GM19043 (cell line): Measurements from ENCODE around the gene NR1I2.

Experiments used
- ATAC-seq: cut with Tn5 transposase; IDR thresholded peaks from one replicate; pipeline ENCODE4 v1.9.1; 2021; ENCODE audit warnings: low read depth; ENCODE audit not compliant: unreplicated experiment

Gene NR1I2

GRCh38 chr3:119817071-119817470 is 35.2 kb downstream of the NR1I2 start:
- no peak for ATAC-seq

GRCh38 chr3:119817583-119818363 is 35.9 kb downstream of the NR1I2 start:
- no peak for ATAC-seq

- ATAC-seq: no peak
Measured at GRCh38 chr3:119818937-119819336, 37.0 kb downstream of the NR1I2 start.

- ATAC-seq: no peak
Measured at GRCh38 chr3:119819806-119820205, 37.9 kb downstream of the NR1I2 start.

DNA sequence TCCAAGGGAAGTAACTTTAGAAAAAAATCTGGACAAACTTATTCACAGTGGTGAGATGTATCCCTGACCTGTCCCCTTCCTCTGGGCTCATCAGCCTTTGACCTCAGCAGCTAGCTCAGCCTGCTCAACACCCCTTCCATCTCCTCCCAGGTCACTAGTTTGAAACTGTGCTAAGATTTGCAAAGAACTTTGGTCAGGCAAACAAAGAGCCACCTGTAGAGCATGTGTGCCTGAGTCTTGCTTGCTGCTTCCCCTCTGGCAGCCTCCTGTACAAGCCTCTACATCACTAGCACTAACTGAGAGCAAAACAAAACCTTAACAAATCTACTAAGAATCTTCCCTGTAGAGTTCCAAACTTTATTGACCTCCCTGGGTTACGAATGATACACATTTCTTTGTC is 43.9 kb downstream of the NR1I2 start:
- ATAC-seq: no peak

- no peak for ATAC-seq
Measured at GRCh38 chr3:119826711-119827608, 45.1 kb downstream of the NR1I2 start.

DNA sequence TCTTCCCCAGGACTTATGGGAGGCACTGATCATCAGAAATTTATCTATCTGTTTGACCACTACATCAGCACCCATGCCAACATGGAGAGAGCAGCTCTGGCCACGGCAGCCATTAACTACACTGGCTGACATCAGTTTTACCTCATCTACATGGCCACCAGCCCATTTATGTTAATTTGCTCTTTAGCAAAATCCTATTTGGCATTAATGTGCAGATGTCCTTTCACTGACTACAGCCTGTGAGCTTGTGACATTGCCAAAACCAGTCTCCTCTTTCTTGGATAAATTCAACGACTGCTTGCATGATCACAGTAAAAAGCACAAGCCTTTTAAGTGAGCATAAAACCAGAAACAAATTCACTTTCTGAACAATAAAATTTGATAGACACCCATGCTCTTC is 47.5 kb downstream of the NR1I2 start:
- no peak for ATAC-seq

- ATAC-seq: no peak
Measured at GRCh38 chr3:119831022-119831421, 49.1 kb downstream of the NR1I2 start.

DNA sequence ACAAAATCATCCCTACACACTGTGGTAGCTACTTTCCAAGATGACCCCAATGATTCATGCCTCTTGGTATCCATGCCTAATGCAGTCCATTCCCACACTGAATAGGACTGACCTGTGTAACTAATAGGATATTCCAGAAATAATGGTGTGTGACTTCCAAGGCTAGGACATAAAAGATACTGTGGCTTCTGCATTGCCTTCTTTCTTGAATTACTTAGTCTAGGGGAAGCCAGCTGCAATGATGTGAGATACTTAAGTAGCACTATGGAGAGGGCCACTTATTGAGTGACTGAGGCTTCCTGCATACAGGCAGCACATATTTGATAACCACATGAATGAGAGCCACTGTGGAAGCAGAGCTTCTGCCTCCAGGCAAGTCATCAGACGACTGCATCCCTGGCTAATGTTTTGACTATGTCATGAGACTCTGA is 50.1 kb downstream of the NR1I2 start:
- no peak for ATAC-seq

GRCh38 chr3:119834754-119835370 is 53.0 kb downstream of the NR1I2 start:
- no peak for ATAC-seq

DNA sequence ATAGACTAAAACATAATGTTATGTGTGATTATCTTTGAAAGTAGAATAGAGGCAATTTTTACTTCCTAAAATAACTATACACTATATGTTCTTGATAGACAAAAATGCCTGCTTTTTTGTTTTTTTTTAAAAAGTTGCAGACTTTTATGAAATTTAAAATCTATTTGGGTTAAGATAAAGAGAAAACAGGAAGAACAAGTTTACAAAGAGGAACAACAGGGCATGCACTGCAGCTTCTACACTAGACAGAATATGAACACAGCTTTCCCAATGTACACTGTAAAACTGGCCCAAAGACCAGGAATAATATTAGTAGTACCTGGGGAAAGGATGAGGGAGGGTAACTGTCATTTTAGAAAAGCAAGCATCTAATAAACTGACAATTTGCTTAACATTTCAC is 53.7 kb downstream of the NR1I2 start:
- no peak for ATAC-seq

DNA sequence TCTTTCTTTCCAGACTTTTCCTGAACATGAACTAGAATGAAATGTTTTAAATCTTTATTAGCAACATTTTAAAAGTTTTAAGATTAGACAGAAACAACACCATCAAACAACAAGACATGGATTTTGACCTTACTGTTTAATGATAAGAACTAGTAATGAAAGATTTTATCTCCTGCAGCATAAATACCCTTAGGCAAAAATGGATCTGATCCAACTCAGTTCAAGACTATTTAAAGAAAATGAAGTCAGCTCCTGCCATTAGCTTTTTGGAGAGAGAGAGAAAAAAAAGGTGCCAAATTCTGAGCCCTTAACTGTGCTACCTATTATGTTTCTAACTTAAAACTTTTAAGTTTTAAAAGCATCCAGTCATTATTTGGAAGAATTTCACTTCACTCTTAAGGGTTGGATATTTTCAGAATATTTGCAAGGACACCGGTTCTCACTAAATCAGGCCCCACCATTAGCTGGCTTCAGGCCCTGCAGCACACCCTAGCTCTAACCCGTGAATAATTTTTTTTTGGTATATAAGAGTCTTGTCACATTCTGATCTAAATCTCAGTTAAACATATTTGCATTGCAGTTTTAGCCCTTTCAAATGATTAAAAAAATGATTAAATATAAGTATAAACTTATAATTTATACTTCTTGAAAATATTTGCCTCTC is 60.0 kb downstream of the NR1I2 start:
- ATAC-seq: no peak

- ATAC-seq: no peak
Measured at GRCh38 chr3:119849126-119849525, 67.2 kb downstream of the NR1I2 start.

DNA sequence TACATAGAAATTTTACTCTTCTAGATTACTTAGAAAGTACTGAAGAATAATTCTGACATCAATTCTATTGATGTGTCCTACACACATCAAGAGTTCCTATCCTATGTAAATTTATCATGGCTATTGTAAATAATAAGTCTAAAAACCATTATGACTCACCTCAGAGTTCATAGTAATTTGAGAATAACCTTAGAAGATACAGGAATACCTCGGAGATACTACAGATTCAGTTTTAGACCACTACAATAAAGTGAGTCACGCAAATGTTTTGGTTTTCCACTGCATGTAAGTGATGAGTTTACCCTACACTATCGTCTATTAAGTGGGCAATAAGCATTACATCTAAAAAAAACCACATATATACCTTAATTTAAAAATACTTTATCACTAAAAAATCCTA is 74.8 kb downstream of the NR1I2 start:
- ATAC-seq: no peak

DNA sequence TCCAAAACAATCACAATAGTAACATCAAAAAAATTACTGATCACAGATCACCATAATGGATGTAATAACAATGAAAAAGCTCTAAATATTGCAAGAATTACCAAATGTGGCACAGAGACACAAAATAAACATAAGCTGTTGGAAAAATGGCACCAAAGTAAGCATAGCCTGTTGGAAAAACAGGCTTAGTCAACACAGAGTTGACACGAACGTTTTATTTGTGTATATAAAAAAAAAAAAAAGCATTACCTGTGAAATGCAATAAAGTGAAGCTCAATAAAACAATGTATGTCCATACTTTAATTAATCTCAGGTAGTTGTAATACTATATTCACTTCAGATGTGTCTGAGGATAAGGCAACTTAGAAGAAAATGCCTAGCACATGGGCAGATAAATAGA is 77.1 kb downstream of the NR1I2 start:
- ATAC-seq: no peak

DNA sequence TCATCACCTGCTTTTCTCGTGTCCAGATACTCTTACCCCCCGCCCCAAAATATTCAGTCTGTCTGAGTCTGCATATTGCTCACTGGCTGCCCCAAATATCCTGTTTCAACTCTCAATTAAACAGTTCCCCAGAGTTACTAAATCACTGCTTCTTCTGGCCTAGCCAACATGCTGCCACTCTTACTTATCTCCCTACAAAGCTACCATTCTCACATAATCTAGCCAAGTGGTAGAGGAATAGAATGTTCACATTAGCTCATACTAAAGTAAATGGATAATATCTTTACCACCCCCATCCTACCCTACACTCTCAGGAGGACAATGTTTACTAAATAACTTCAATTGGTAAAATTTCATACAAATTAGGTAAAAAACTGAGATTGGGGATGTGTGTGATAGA is 77.8 kb downstream of the NR1I2 start:
- ATAC-seq: no peak

DNA sequence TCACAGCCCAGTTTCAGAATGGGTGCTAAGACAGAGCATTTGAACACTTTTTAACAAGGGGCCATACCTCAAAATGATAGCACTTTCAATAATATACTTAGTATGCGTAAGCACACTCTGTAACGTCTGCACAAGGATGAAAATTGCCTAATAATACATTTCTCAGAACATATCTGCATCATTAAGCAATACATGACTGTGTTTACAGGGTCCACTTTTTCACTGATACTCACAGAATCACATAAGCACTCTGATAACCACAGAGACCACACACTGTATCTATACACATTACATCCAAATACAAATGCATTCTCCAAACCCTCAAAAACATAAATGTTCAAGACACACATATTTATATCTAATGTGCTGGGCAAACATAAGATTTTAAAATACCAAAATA is 79.8 kb downstream of the NR1I2 start:
- no peak for ATAC-seq

- ATAC-seq: no peak
Measured at GRCh38 chr3:119862616-119863015, 80.7 kb downstream of the NR1I2 start.

DNA sequence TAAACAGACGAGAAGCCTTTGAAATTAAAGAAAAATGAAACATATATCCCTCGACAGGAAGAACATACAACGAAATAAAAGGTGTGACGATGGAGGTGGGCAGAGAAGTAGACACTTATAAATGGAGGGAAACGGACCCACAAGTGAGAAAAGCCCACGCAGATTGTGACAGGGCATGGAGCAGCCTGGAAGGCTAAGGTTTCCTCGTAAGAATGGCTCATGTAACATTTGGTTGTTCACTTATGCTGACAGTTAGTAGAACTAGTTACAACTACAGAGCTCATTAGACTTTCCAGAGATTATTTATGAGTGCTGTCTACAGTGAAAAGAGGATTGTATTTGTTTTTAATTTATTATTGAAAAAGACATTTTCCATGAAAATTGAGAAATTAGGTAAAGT is 82.6 kb downstream of the NR1I2 start:
- ATAC-seq: no peak
